ENCODE data around the gene SMR3B. TPM values are rescaled to one million over a fixed set of nuclear protein-coding genes. Genes with fewer than 3 reads are reported as not detected.

The SMR3B gene
- total RNA-seq (2014; rRNA removed; shearing (Covaris generic); ENCODE audit: low replicate concordance), result not detected in 2 replicates

- Histone ChIP-seq H3K36me3 (no peaks in the 10 kb centered on the region), H3K9me3 (no peaks in the 10 kb centered on the region), H3K27me3 (no peaks in the 10 kb centered on the region), H3K4me3 (no peak within 1 kb of the TSS)
- no peak for DNase-seq
Measured at GRCh38 chr4:70382691-70383181, at the start of gene SMR3B. Gene SMR3B (plus strand): TSS chr4:70383131. CDS start chr4:70384511, 1,380 bp downstream.

GRCh38 chr4:70334681-70335080 is 48.2 kb upstream of the SMR3B start, which contains the start of gene CABS1:
Gene CABS1 (plus strand): TSS chr4:70334981. CDS start chr4:70335040, 59 bp downstream.
- Histone ChIP-seq H3K4me3 (no peak within 1 kb of the TSS), H3K36me3 (no peaks in the 10 kb centered on the region), H3K9me3 (no peaks in the 10 kb centered on the region), H3K27me3 (no peaks in the 10 kb centered on the region)
- DNase-seq, result no peak

GRCh38 chr4:70336043-70336442 is 46.9 kb upstream of the SMR3B start:
- Histone ChIP-seq H3K27me3 (no peaks in the 10 kb centered on the region), H3K36me3 (no peaks in the 10 kb centered on the region)
- DNase-seq, result no peak

GRCh38 chr4:70337886-70338420 is 45.0 kb upstream of the SMR3B start:
- Histone ChIP-seq H3K4me3 (no peak overlapping the region), H3K36me3 (no peaks in the 10 kb centered on the region), H3K9me3 (no peaks in the 10 kb centered on the region), H3K27me3 (no peaks in the 10 kb centered on the region)
- no peak for DNase-seq

More at GRCh38 chr4:70336043-70336442, 46.9 kb upstream of the SMR3B start:
- Histone ChIP-seq H3K9me3 (no peaks in the 10 kb centered on the region), H3K4me3 (no peak overlapping the region)

DNA sequence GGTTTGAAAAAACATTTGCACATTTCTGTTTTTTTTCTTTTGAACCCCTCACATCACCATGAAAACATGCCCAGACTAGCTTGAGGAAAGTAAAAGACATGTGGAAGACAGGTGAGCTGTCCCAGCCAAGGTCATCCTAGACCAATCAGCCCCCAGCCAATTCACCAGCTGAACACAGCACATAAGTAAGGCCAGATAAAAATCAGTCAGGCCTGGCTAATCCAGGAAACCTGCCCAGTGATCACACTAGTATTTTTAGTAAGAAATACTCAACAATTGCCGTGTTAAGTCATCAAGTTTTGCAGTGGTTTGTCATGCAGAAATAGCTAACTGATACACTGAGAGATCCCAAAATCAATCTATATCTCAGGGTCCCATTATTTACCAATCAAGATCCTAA is 26.7 kb upstream of the SMR3B start:
- no peaks in the 10 kb centered on the region for H3K9me3 ChIP-seq
- H3K4me3 ChIP-seq, result no peak overlapping the region
- DNase-seq, result peak; percentile 1
- H3K36me3 ChIP-seq, result no peaks in the 10 kb centered on the region
- no peaks in the 10 kb centered on the region for H3K27me3 ChIP-seq

- Histone ChIP-seq H3K27me3 (no peaks in the 10 kb centered on the region), H3K36me3 (no peaks in the 10 kb centered on the region), H3K4me3 (no peak overlapping the region), H3K9me3 (no peaks in the 10 kb centered on the region)
- no peak for DNase-seq
Measured at GRCh38 chr4:70359115-70359661, 23.7 kb upstream of the SMR3B start.

- Histone ChIP-seq H3K9me3 (no peaks in the 10 kb centered on the region), H3K27me3 (no peaks in the 10 kb centered on the region), H3K36me3 (no peaks in the 10 kb centered on the region), H3K4me3 (no peak within 1 kb of the TSS)
- DNase-seq, result no peak
Measured at GRCh38 chr4:70360460-70360859, 22.5 kb upstream of the SMR3B start, which contains the start of gene SMR3A. Gene SMR3A (plus strand): TSS chr4:70360760. CDS start chr4:70362116, 1,356 bp downstream.

- DNase-seq, result no peak
- Histone ChIP-seq H3K27me3 (no peaks in the 10 kb centered on the region), H3K4me3 (no peak overlapping the region)
Measured at GRCh38 chr4:70364002-70364401, 18.9 kb upstream of the SMR3B start.

GRCh38 chr4:70365479-70365878 is 17.5 kb upstream of the SMR3B start:
- Histone ChIP-seq H3K4me3 (no peak overlapping the region), H3K27me3 (no peaks in the 10 kb centered on the region), H3K36me3 (no peaks in the 10 kb centered on the region), H3K9me3 (no peaks in the 10 kb centered on the region)
- peak; percentile 1 for DNase-seq

More at GRCh38 chr4:70364002-70364401, 18.9 kb upstream of the SMR3B start:
- Histone ChIP-seq H3K9me3 (no peaks in the 10 kb centered on the region), H3K36me3 (no peaks in the 10 kb centered on the region)

DNA sequence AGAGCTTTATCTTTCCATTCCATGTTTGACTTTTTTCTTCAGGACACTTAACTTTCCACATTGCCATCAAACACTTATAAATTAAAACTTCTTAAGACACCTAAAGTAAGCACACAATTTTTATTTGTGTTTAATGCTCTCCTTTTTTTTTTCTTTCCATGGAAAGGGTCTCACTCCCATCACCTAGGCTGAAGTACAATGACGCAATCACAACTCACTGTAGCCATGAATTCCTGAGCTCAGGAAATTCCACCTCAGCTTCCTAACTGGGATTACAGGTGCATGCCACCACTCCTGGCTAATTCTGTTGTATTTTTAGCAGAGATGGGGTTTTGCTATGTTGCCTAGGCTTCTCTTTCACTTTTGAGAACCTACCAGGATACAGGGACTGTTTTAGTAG is 15.1 kb upstream of the SMR3B start:
- H3K9me3 ChIP-seq, result no peaks in the 10 kb centered on the region
- H3K27me3 ChIP-seq, result no peaks in the 10 kb centered on the region
- no peak for DNase-seq
- no peaks in the 10 kb centered on the region for H3K36me3 ChIP-seq
- no peak overlapping the region for H3K4me3 ChIP-seq

DNA sequence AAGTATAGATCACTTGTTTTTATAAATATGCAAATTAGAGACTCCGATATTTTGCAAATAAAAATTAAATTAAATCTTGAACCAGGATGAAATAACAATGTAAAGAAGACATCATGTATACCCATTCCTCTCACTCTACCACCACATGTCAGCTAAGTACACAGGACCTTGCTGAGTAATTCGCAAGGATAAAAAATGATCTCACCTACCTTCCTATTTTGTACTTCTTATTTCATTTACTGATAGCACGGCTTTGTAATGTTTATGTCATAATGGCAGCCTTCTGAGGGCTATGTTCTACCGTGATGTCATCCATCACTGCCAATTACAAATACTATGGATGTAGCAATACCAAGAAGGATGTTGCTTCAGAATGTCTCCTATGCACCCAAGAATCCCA is 10.9 kb upstream of the SMR3B start:
- no peaks in the 10 kb centered on the region for H3K27me3 ChIP-seq
- no peak overlapping the region for H3K4me3 ChIP-seq
- no peaks in the 10 kb centered on the region for H3K9me3 ChIP-seq
- DNase-seq, result no peak
- H3K36me3 ChIP-seq, result no peaks in the 10 kb centered on the region

DNA sequence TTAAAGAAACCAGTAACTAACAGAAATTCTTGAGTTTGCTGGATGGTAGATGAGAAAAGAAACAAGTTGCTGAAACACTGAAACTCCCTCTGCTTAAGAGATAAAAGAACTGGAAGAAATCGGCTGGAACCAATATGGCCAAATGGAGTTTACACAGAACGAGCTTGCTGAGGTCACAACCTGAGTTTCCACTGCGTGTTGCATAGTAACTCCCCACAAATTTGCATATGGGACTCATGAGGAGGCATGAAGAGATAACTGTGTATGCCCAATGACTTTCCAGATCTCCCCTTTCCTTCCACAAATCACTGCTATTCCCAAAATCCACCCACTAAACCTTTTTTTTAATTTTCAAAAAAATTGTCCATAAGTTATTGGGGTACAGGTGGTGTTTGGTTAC is 10.2 kb upstream of the SMR3B start:
- Histone ChIP-seq H3K9me3 (no peaks in the 10 kb centered on the region), H3K27me3 (no peaks in the 10 kb centered on the region), H3K4me3 (no peak overlapping the region), H3K36me3 (no peaks in the 10 kb centered on the region)
- no peak for DNase-seq

- DNase-seq, result no peak
- Histone ChIP-seq H3K36me3 (no peaks in the 10 kb centered on the region), H3K4me3 (no peak overlapping the region), H3K27me3 (no peaks in the 10 kb centered on the region), H3K9me3 (no peaks in the 10 kb centered on the region)
Measured at GRCh38 chr4:70380578-70380977, 2.4 kb upstream of the SMR3B start.

DNA sequence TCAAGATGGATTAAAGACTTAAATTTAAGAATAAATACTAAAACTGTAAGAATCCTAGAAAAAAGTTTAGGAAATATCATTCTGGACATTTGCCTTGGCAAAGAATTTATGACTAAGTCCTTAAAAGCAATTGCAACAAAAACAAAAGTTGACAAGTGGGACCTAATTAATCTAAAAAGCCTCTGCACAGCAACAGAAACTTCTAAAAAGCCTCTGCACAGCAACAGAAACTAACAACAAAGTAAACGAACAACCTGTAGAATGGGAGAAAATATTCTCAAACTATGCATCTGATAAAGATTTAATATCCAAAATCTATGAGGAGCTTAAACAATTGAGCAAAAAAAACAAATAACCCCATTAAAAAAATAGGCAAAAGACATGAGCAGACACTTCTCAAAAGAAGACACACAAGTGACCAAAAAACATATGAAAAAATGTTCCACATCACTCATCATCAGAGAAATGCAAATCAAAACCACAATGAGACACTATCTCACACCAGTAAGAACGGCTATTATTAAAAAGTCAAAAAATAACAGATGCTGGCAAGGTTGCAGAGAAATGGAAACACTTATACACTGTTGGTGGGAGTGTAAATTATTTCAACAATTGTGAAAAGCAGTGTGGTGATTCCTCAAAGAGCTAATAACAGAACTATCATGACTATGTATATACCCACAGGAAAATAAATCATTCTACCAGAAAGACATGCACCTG is 9.3 kb downstream of the SMR3B start:
- Histone ChIP-seq H3K27me3 (no peaks in the 10 kb centered on the region), H3K9me3 (no peaks in the 10 kb centered on the region), H3K36me3 (no peaks in the 10 kb centered on the region), H3K4me3 (no peak overlapping the region)
- no peak for DNase-seq

GRCh38 chr4:70397580-70397979 is 14.6 kb downstream of the SMR3B start, which contains the start of gene OPRPN:
Gene OPRPN (plus strand): TSS chr4:70397940. CDS start chr4:70399286, 1,346 bp downstream.
- no peaks in the 10 kb centered on the region for H3K27me3 ChIP-seq
- H3K9me3 ChIP-seq, result no peaks in the 10 kb centered on the region
- no peaks in the 10 kb centered on the region for H3K36me3 ChIP-seq
- no peak for DNase-seq
- H3K4me3 ChIP-seq, result no peak within 1 kb of the TSS

GRCh38 chr4:70399319-70399718 is 16.4 kb downstream of the SMR3B start:
- no peaks in the 10 kb centered on the region for H3K36me3 ChIP-seq
- no peak for DNase-seq
- H3K27me3 ChIP-seq, result no peaks in the 10 kb centered on the region
- no peak overlapping the region for H3K4me3 ChIP-seq
- H3K9me3 ChIP-seq, result no peaks in the 10 kb centered on the region

GRCh38 chr4:70402762-70403161 is 19.8 kb downstream of the SMR3B start:
- no peak for DNase-seq
- Histone ChIP-seq H3K36me3 (no peaks in the 10 kb centered on the region), H3K4me3 (no peak overlapping the region), H3K27me3 (no peaks in the 10 kb centered on the region), H3K9me3 (no peaks in the 10 kb centered on the region)
